OCI-LY7 (cell line): Measurements from ENCODE around the gene FAM234B.

Experiments used
- CTCF ChIP-seq: fragments of 200-600 bp; sonication (generic); conservative IDR thresholded peaks from 2 replicates; pipeline ENCODE4 v1.5.1; 2014; ENCODE audit warnings: mild to moderate bottlenecking, antibody characterized with exemption, low read length, moderate library complexity, mixed read lengths
- EZH2phosphoT487 ChIP-seq: fragments of 200-600 bp; sonication (generic); IDR thresholded peaks from 2 replicates; pipeline ENCODE4 v1.6.1; 2018; ENCODE audit warnings: low read depth, borderline replicate concordance, mild to moderate bottlenecking, mixed run types, antibody characterized with exemption, low read length, moderate library complexity, mixed read lengths

DNA sequence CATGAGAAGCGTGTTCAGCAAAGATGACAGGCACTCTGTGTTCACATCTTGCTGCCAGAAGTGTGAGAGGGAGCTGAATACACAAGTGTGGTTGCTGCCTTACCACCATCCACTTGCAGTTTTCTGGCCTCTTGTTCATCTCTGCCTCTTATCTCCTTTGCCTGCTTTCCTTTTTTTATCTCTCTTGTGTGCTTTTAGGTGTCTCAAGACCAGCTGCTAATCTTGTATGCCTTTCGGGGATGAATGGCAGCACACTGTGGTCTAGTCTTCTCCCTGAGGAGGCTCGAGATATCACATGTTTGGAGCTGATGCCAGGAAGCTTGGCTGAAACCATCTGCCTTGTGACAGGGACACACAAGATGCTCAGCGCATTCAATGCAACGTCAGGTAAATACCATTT, 17.2 kb downstream of the FAM234B start:
- TF ChIP-seq CTCF: no peak
- no peak for TF ChIP-seq EZH2phosphoT487
